ENCODE results near the gene TTC7B.

DNA sequence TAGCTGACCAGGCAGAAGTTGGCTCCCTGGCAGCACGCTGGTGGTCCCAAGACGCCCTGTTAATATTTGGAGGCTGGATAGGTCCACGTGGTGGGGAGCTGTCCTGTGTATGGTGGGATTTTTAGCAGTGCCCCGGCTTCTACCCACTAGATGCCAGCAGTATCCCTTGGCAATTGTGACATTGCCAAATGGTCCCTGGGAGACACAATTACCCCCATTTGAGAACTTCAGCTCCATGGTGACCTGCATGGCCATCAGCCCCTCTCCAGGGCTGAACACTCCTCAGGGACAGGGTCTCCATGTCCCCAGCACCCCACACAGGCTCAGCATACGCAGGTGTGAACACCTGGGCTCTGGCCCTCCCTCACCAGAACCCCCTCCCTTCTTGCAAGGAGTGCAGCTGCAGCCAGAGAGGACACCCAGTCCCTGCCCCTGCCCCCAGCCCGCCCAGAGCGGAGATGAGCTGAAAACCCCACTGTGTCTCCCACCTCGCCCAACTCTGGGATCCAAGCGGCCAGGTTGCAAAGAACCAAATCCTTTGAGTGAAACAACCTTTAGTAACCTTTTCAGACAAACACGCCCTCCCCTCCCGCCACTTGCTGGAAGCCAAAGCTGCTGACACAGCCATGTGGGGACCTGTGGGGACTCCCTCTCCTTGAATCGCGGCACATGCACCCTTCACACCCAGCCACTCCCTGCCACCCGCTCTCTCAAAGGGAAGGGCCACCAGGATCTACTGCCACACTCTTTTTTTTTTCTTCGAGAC is 299.0 kb downstream of the TTC7B start:
- TF ChIP-seq, protein P1, sequence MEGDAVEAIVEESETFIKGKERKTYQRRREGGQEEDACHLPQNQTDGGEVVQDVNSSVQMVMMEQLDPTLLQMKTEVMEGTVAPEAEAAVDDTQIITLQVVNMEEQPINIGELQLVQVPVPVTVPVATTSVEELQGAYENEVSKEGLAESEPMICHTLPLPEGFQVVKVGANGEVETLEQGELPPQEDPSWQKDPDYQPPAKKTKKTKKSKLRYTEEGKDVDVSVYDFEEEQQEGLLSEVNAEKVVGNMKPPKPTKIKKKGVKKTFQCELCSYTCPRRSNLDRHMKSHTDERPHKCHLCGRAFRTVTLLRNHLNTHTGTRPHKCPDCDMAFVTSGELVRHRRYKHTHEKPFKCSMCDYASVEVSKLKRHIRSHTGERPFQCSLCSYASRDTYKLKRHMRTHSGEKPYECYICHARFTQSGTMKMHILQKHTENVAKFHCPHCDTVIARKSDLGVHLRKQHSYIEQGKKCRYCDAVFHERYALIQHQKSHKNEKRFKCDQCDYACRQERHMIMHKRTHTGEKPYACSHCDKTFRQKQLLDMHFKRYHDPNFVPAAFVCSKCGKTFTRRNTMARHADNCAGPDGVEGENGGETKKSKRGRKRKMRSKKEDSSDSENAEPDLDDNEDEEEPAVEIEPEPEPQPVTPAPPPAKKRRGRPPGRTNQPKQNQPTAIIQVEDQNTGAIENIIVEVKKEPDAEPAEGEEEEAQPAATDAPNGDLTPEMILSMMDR (IDR thresholded peaks at IDR 0.05; ENCODE audit: borderline replicate concordance, extremely low read depth, low read length, poor library complexity, severe bottlenecking) = no peak
- no peak for TF ChIP-seq EZH2 (IDR thresholded peaks at IDR 0.05; ENCODE audit: borderline replicate concordance, low read depth, low read length, severe bottlenecking)
